IPS DF 19.7 (cell line): ENCODE measurements around the gene MAPK8IP2.

Experiments
- DNase-seq: peaks from one replicate; pipeline ENCODE4 v3.0.0-alpha.2; 2013; ENCODE audit warnings: low read depth, low spot score

MAPK8IP2 gene

GRCh38 chr22:50600538-50600937, at the start of gene MAPK8IP2:
TSS of gene MAPK8IP2 (plus strand) at chr22:50600793. CDS start at chr22:50600819, 26 bp downstream.
- no peak for DNase-seq

- no peak for DNase-seq
These were observed 49.3 kb upstream of the MAPK8IP2 start for GRCh38 chr22:50551160-50551752.

- no peak for DNase-seq
These were observed 47.3 kb upstream of the MAPK8IP2 start for GRCh38 chr22:50553310-50553709.

GRCh38 chr22:50556703-50557102, 43.9 kb upstream of the MAPK8IP2 start:
- no peak for DNase-seq

GRCh38 chr22:50560034-50560433, 40.6 kb upstream of the MAPK8IP2 start:
- DNase-seq, result no peak

GRCh38 chr22:50561401-50562358, 38.9 kb upstream of the MAPK8IP2 start:
- no peak for DNase-seq

- DNase-seq, result peak; percentile 45
These were observed 37.8 kb upstream of the MAPK8IP2 start, which contains the start of gene SYCE3 for GRCh38 chr22:50562523-50563412. TSS of gene SYCE3 (minus strand) at chr22:50562919. CDS start at chr22:50556405, 6,514 bp downstream.

- no peak for DNase-seq
These were observed 37.0 kb upstream of the MAPK8IP2 start for GRCh38 chr22:50563413-50564160.

GRCh38 chr22:50564289-50564688, 36.3 kb upstream of the MAPK8IP2 start:
- no peak for DNase-seq

- DNase-seq, result no peak
These were observed 32.8 kb upstream of the MAPK8IP2 start for GRCh38 chr22:50567721-50568252.

GRCh38 chr22:50568626-50569025, 32.0 kb upstream of the MAPK8IP2 start:
- no peak for DNase-seq

GRCh38 chr22:50569041-50569459, 31.5 kb upstream of the MAPK8IP2 start:
- no peak for DNase-seq

- no peak for DNase-seq
These were observed 30.6 kb upstream of the MAPK8IP2 start for GRCh38 chr22:50569896-50570535.

GRCh38 chr22:50570861-50571260, 29.7 kb upstream of the MAPK8IP2 start:
- DNase-seq, result no peak

- no peak for DNase-seq
These were observed 29.1 kb upstream of the MAPK8IP2 start for GRCh38 chr22:50571264-50572175.

- no peak for DNase-seq
These were observed 27.6 kb upstream of the MAPK8IP2 start for GRCh38 chr22:50572965-50573364.

- no peak for DNase-seq
These were observed 26.9 kb upstream of the MAPK8IP2 start for GRCh38 chr22:50573491-50574382.

- DNase-seq, result no peak
These were observed 26.2 kb upstream of the MAPK8IP2 start for GRCh38 chr22:50574383-50574755.
